Measurements from ENCODE around the gene ARID2. TPM values are rescaled to one million over a fixed set of nuclear protein-coding genes. Genes with fewer than 3 reads are reported as not detected.

Gene ARID2
- total RNA-seq, 4 donors from 2014 or later: 27.7 to 46.5 (median 35.4) TPM

DNA sequence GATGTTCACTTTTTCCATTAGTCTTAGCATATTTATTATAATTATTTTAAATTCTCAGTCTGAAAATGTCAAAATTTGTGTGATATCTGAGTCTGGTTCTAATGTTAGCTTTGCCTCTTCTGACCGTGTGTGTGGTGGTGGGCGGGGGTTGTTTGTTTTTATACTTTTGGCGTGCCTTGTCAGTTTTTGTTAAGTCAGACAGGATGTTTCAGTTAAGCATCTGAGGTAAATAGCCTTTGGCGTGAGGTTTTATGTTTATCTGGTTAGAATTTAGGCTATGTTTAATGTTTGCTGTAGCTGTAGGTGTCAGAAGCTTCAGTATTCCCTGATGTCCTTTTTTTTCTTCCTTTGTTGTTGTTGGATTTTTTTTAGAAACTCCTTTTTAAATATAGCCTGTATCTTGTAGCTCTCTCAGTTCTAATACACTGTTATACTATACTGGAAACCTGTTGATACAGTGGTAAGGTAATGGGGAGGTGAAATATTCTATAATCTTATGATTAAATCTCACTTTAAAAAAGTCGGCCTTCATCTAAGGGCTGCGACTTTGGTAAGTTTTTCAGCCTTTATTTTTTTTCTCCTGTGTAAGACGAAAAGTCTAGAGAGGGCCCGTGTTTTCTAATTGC lies 149.2 kb downstream of the ARID2 start:
- TF ChIP-seq, protein P1, sequence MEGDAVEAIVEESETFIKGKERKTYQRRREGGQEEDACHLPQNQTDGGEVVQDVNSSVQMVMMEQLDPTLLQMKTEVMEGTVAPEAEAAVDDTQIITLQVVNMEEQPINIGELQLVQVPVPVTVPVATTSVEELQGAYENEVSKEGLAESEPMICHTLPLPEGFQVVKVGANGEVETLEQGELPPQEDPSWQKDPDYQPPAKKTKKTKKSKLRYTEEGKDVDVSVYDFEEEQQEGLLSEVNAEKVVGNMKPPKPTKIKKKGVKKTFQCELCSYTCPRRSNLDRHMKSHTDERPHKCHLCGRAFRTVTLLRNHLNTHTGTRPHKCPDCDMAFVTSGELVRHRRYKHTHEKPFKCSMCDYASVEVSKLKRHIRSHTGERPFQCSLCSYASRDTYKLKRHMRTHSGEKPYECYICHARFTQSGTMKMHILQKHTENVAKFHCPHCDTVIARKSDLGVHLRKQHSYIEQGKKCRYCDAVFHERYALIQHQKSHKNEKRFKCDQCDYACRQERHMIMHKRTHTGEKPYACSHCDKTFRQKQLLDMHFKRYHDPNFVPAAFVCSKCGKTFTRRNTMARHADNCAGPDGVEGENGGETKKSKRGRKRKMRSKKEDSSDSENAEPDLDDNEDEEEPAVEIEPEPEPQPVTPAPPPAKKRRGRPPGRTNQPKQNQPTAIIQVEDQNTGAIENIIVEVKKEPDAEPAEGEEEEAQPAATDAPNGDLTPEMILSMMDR (IDR thresholded peaks at IDR 0.05; ENCODE audit: low read depth): no peak

DNA sequence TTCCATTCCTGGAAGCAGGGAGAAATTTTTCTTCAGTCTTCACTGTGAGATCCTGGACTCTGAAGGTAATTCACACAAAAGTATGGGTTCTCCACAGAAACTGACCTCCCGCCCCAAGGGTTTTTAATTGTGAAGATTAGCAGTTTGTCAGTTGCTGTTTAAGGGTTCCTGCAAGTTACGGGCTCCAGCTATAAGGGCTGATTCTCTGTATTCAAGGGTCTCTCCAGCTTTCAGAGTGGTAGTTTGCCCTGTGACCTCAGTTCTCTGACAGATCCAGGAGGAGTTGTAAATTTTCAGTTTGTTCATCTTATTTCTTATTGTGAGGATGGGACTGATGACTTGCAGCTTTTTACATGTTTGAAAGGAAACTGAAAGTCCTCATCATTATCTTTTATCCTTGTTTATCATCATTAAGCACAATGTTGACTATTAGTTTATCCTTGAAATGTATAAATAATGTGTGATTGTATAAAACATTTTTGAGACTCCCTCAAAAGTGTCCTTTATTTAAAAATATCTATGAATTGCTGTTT lies 149.9 kb downstream of the ARID2 start:
- TF ChIP-seq, protein P1 (IDR thresholded peaks at IDR 0.05; ENCODE audit: low read depth): no peak

DNA sequence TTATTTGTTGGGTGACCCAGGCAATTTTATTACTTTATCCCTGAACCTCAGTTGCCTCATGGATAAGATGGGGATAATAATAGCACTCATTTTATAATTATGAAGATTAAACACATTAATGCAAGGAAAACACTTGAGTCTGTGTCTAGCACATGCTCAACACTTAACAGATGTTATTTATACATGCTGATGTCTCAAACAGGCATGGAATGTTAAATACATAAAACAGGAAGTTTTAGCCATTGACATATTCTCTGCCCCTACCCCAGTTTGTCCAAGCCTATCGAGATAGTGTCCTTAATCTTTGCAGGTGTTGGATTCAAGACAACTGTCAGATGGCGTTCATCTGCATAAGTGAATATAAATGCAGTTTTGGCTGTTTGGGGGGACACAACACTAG lies 151.0 kb downstream of the ARID2 start:
- TF ChIP-seq, protein P1 (IDR thresholded peaks at IDR 0.05; ENCODE audit: low read depth): no peak

DNA sequence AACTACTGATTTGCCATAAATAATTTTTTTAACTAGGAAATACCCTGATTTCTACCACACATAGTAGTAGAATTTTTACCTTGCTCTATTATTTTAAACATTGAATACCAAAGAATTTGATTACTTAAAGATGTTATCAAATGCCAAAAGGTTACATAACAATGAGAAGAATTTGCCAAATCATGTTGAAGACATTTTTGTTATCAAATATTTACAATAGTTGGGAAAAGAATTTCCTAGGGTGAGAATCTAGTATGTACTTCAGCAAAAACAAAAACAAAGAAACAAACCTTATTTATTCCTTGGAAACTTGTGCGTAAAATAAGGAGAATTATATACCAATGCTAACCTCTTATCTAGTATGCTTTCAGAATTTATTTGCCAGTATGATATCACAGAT lies 153.7 kb downstream of the ARID2 start:
- TF ChIP-seq, protein P1 (IDR thresholded peaks at IDR 0.05; ENCODE audit: low read depth): no peak

DNA sequence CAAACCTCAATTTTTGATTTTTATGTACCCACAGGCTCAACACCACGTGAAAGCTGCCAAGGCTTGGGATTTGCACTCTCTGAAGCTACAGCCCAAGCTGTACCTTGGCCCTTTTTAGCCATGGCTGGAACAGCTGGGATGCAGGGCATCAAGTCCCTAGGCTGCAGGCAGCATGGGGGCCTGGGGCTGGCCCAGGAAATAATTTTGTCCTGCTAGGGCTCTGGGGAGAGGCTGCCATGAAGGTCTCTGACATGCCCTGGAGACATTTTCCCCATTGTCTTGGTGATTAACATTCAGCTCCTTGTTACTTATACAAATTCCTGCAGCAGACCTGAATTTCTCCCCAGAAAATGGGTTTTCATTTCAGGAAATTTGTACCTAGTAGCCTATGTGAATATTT lies 157.2 kb downstream of the ARID2 start:
- TF ChIP-seq, protein P1 (IDR thresholded peaks at IDR 0.05; ENCODE audit: low read depth): no peak

DNA sequence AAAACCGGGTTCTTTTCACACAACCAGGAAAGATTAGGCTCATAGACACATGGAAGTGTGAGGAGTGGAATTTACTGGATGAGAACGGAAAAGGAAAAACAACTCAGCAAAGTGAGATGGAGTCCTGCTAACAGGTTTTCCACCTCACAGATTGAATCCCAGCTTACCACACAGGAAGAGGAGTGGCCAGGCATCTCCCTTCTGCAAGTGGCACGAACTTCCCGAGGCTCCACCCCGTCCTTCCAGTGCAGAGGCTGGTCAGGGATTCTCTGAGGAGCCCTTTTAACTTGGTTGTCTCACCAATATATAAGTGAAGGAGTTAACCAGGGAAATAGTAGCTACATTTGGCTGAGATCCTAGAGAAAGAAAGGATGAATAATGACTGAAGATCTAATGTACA lies 158.0 kb downstream of the ARID2 start:
- TF ChIP-seq, protein P1 (IDR thresholded peaks at IDR 0.05; ENCODE audit: low read depth): no peak

DNA sequence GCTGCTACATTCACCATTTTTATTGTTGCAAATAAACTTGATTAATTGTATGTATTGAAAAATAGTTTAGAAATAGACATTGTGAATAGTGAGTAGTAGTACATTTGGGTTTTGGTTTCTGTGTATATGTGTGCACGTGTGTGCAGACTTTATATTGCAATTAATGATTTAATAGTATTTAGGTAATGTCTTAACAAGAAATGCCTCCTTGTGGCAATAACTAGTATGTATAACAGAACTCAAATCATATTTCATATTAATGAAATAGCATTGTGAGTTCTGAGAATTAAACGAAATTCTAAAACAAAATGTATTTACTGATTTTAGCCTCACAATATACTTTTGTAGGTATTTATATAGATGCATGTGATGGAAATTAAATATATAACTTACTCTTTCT lies 160.8 kb downstream of the ARID2 start:
- TF ChIP-seq, protein P1 (IDR thresholded peaks at IDR 0.05; ENCODE audit: low read depth): no peak
